ENCODE results near the gene HOXC10.
A peak's percentile ranks its signal among the peaks of the same experiment; 100 is the strongest.

DNA sequence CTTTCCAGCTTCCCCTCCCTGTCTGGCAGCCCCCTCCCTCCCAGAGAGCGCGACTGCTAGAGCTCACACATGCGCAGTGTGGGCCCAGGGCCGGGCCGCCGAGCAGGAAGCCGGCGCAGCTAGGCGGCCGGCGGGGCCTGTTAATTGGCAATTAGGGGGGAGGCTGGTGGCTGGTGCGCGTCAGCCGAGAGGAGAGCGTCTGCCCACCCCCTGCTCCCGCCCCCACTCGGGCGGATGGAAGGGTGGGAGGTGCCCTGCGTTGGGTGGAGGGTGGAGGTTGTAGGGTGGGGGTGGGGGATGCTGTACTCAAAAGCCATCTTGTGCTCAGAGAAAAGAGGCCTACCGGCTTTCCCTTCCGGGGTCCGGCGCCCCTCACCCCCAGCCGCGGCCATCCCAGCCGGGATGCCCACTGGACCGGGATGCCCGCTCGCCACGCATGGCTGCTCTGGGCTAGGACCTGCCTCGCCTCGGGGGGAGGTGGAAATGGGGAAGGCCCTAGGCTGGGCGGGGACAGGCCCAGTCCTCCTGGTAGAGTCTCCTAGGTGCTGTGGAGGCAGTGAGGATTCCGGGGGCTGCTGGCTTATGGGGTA is 33.0 kb downstream of the HOXC10 start:
- TF ChIP-seq, protein P1, sequence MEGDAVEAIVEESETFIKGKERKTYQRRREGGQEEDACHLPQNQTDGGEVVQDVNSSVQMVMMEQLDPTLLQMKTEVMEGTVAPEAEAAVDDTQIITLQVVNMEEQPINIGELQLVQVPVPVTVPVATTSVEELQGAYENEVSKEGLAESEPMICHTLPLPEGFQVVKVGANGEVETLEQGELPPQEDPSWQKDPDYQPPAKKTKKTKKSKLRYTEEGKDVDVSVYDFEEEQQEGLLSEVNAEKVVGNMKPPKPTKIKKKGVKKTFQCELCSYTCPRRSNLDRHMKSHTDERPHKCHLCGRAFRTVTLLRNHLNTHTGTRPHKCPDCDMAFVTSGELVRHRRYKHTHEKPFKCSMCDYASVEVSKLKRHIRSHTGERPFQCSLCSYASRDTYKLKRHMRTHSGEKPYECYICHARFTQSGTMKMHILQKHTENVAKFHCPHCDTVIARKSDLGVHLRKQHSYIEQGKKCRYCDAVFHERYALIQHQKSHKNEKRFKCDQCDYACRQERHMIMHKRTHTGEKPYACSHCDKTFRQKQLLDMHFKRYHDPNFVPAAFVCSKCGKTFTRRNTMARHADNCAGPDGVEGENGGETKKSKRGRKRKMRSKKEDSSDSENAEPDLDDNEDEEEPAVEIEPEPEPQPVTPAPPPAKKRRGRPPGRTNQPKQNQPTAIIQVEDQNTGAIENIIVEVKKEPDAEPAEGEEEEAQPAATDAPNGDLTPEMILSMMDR (IDR thresholded peaks at IDR 0.05) = no peak
- TF ChIP-seq POLR2A (IDR thresholded peaks at IDR 0.05) (no peak), POLR2AphosphoS5 (IDR thresholded peaks at IDR 0.05) (peak in 2 of 4 donors; percentile 19 to 35)
